Prostate gland (tissue), 2 donors: ENCODE data around the gene ATP9B. TPM values are rescaled to one million over a fixed set of nuclear protein-coding genes. Genes with fewer than 3 reads are reported as not detected.

Experiments used
- DNase-seq: peaks from one replicate; pipeline ENCODE4 v3.0.0-alpha.2; 2019; ENCODE audit warnings: low spot score
- H3K27ac ChIP-seq, 2 donors: fragments of 200-600 bp; sonication (generic); 2 replicates each; pipeline ENCODE4 v1.5.1; 2017 to 2019
- H3K27me3 ChIP-seq: fragments of 200-600 bp; sonication (generic); replicated peaks from 2 replicates; pipeline ENCODE4 v1.5.1; 2019; ENCODE audit not compliant: insufficient read depth
- H3K36me3 ChIP-seq, 2 donors: fragments of 200-600 bp; sonication (generic); 1 replicate in 1 of 2; 2 replicates in 1 of 2; pipeline versions ENCODE4 v1.5.1 to v1.8.1; 2017 to 2019
- H3K4me1 ChIP-seq: fragments of 200-600 bp; sonication (generic); replicated peaks from 2 replicates; pipeline ENCODE4 v1.5.1; 2019
- H3K4me3 ChIP-seq, 2 donors: fragments of 200-600 bp; sonication (generic); 2 replicates each; pipeline ENCODE4 v1.5.1; 2017 to 2019
- H3K9me3 ChIP-seq: fragments of 200-600 bp; sonication (generic); 2 replicates; pipeline ENCODE4 v1.5.1; 2017
- POLR2A ChIP-seq: fragments of 450-650 bp; IDR thresholded peaks from one replicate; pipeline ENCODE4 v1.6.1; 2016; ENCODE audit warnings: antibody characterized with exemption, mild to moderate bottlenecking
- POLR2AphosphoS5 ChIP-seq: sonication (generic); formaldehyde crosslinking; IDR thresholded peaks from one replicate; pipeline ENCODE4 v1.6.1; 2017; ENCODE audit warnings: antibody characterized with exemption
- WGBS: methylation state at CpG from one replicate; pipeline ENCODE4 v1.1.5; 2018; 5-methylcytosine and 5-hydroxymethylcytosine counted together
- intact Hi-C: fragments of 100-400 bp; cut with DNase I; formaldehyde crosslinking; loops from one replicate; pipeline ENCODE4 v1.14.2; 2022
- total RNA-seq, 2 donors: library from RNA; depleted of rRNA; stranded (reverse); fragments of >200 nt; gene quantifications; one replicate each; pipeline ENCODE4 v1.1.0, GENCODE V29; 2016
- TF ChIP-seq, protein P1 (sequence below), 4 experiments: fragments of 200-600 bp in 2 of 4; fragments of 450-650 bp in 2 of 4; sonication (generic) in 2 of 4; IDR thresholded peaks; 1 replicate in 3 of 4; 2 replicates in 1 of 4; pipeline ENCODE4 v1.5.1; 2016 to 2019; ENCODE audit warnings: antibody characterized with exemption in 4 of 4, mild to moderate bottlenecking in 2 of 4, moderate library complexity in 2 of 4

Gene ATP9B
- total RNA-seq, 2 donors from 2014 or later = 33.8 to 55.6 TPM

DNA sequence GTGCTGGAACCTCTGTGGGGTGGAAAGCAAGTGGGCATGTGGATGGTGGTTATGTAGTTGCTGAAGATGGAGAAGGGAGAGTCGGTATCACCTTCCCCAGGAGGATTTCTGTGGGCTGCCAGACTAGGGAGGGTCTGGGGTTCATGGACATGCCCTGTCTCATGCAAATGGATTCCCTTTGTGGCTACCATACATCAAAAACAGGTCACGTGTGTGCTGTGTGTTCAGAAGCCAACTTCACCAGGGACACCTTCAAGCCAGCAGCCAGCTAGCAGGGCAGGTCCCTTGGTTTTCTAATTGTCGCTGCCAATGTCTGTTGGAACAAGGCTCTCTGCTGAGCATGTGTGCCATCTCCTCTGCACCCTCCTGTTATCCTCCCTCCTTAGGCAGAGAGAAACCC is 155.2 kb downstream of the ATP9B start:
- TF ChIP-seq POLR2A (no peak), POLR2AphosphoS5 (no peak)
- TF ChIP-seq, protein P1, sequence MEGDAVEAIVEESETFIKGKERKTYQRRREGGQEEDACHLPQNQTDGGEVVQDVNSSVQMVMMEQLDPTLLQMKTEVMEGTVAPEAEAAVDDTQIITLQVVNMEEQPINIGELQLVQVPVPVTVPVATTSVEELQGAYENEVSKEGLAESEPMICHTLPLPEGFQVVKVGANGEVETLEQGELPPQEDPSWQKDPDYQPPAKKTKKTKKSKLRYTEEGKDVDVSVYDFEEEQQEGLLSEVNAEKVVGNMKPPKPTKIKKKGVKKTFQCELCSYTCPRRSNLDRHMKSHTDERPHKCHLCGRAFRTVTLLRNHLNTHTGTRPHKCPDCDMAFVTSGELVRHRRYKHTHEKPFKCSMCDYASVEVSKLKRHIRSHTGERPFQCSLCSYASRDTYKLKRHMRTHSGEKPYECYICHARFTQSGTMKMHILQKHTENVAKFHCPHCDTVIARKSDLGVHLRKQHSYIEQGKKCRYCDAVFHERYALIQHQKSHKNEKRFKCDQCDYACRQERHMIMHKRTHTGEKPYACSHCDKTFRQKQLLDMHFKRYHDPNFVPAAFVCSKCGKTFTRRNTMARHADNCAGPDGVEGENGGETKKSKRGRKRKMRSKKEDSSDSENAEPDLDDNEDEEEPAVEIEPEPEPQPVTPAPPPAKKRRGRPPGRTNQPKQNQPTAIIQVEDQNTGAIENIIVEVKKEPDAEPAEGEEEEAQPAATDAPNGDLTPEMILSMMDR (IDR thresholded peaks at IDR 0.05) = no peak
- no peak for DNase-seq
- H3K9me3 ChIP-seq = no peaks in the 10 kb centered on the region
- H3K27ac ChIP-seq = no peak overlapping the region
- H3K27me3 ChIP-seq = no peaks in the 10 kb centered on the region
- 69% methylated on average over 3 of the region's 3 CpGs for WGBS
- no peak overlapping the region for H3K4me3 ChIP-seq
- peaks cover 3% of the 10 kb centered on the region for H3K4me1 ChIP-seq
- intact Hi-C loops = no loop called here
- H3K36me3 ChIP-seq = no peaks in the 10 kb centered on the region

DNA sequence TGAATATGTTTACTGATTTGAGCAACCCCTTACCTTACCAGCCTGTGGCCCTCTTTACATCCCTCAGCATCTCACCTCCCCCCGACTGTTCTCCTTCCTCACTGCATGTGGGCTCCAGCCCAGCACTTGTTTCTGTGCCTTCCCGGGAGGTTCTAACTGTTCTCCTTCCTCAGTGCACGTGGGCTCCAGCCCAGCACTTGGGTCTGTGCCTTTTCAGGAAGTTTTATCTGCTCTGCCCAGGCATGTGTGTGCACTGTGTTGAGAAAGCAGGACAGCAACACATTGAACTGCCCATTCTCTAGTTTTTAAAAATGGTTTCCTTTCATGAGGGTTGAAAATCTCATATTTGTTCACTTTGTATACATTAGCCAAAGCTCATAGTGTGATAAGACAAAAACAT is 158.4 kb downstream of the ATP9B start:
- no peaks in the 10 kb centered on the region for H3K9me3 ChIP-seq

DNA sequence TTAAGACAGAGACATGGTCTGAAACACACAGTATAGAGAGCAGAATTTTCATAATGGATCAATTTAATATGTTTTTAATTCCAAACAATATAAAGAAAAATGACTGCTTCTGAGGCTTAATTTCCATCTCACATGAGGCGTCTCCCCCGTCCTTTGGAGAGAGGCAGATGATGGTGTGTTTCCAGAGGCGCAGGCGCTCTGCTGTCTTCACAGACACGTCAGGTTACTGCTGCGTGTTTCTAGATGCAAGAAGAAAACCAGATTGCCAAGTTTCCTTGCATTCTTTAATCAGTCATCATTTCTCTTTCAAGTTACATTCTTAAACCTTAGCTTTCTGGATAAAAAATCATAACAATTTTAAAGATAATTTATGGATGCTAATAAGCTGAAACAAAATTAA is 160.2 kb downstream of the ATP9B start:
- WGBS = 96% methylated on average over 6 of the region's 6 CpGs
- Histone ChIP-seq H3K27me3 (no peaks in the 10 kb centered on the region), H3K36me3 (no peaks in the 10 kb centered on the region), H3K4me3 (no peak overlapping the region), H3K9me3 (no peaks in the 10 kb centered on the region), H3K4me1 (peaks cover 3% of the 10 kb centered on the region), H3K27ac (no peak overlapping the region)
- TF ChIP-seq POLR2AphosphoS5 (no peak), POLR2A (no peak)
- TF ChIP-seq, protein P1 (IDR thresholded peaks at IDR 0.05) = no peak
- DNase-seq = no peak
- intact Hi-C loops = no loop called here

More for the DNA sequence above, 158.4 kb downstream of the ATP9B start:
- Histone ChIP-seq H3K4me1 (peaks cover 3% of the 10 kb centered on the region), H3K27ac (no peak overlapping the region), H3K27me3 (no peaks in the 10 kb centered on the region), H3K36me3 (no peaks in the 10 kb centered on the region), H3K4me3 (no peak overlapping the region)
- DNase-seq = no peak
- WGBS = 13% methylated on average over 3 of the region's 3 CpGs
- intact Hi-C loops = no loop called here
- TF ChIP-seq POLR2AphosphoS5 = no peak
- TF ChIP-seq, protein P1 (IDR thresholded peaks at IDR 0.05) = no peak
- no peak for TF ChIP-seq POLR2A

DNA sequence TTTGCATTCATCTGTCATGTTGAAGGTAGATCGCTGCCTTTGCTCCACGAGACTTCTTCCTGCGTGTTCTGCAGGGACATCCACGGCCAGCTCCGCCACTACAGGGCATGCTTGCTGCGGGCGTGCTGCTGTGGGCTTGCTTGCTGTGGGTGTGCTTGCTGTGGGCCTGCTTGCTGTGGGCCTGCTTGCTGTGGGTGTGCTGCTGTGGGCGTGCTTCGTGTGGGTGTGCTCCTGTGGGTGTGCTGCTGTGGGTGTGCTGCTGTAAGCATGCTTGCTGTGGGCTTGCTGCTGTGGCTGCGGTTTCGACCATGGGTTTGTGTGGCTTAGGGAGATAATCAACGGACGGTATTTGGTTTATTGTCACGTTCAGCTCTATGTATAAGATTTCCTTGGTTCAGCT is 165.2 kb downstream of the ATP9B start:
- WGBS = 98% methylated on average over 10 of the region's 14 CpGs
- no peak overlapping the region for H3K27ac ChIP-seq
- no peaks in the 10 kb centered on the region for H3K4me1 ChIP-seq
- TF ChIP-seq POLR2AphosphoS5 = no peak
- no peak for TF ChIP-seq POLR2A
- TF ChIP-seq, protein P1 (IDR thresholded peaks at IDR 0.05) = no peak
- intact Hi-C loops = no loop called here
- DNase-seq = no peak
- no peaks in the 10 kb centered on the region for H3K9me3 ChIP-seq
- no peak overlapping the region for H3K4me3 ChIP-seq
- H3K27me3 ChIP-seq = no peaks in the 10 kb centered on the region
- H3K36me3 ChIP-seq = no peaks in the 10 kb centered on the region

DNA sequence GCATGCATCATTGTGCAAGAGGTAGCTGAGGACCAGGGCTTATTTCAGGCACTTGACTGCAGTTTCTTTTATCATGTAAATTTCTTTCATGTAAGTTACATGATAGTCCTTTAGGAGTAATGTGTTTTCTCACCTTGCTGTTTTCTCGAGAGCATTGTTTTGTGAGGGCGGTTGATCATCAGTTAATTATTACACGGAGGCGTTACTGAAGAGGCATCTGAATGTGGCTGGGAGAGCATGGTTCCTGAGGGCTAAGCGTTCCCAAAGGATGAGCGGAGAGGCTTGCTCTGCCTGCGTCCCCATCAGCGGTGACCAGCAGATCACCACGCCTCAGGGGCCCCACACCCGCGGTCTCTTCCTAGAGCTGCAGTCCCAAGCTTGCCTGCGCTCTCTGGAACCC is 170.4 kb downstream of the ATP9B start:
- Histone ChIP-seq H3K27me3 (no peaks in the 10 kb centered on the region), H3K36me3 (no peaks in the 10 kb centered on the region), H3K27ac (no peak overlapping the region), H3K9me3 (no peaks in the 10 kb centered on the region), H3K4me3 (no peak overlapping the region), H3K4me1 (no peaks in the 10 kb centered on the region)
- intact Hi-C loops = loop anchor here (10.0 kb wide), 1 partner anchor 1165 kb away; no protein-coding TSS in a partner anchor
- 91% methylated on average over 12 of the region's 12 CpGs for WGBS
- no peak for DNase-seq
- TF ChIP-seq POLR2AphosphoS5 (no peak), POLR2A (no peak)
- TF ChIP-seq, protein P1 (IDR thresholded peaks at IDR 0.05) = no peak
